ENCODE results near the gene DRC1.

Gene DRC1

DNA sequence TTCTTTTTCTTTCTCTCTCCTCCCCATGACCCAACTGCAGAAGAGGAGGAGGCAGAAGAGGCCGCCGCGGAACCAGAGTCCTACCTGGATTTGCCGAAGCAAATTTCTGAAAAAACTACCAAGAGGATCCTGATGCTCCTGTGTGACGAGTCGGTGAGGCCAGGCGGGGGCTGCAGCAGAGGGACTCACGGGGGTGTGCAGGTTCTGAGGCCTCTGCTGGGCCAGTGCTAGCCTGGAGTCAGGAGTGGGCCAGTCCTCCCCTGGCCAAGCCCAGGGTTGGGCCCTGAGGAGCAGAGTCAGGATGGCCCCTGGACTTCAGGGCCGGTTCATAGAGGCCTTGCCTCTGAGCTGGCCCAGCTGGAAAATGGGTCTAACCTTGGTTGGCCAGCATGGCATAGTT lies 46.9 kb downstream of the DRC1 start:
- no peak for DNase-seq (ENCODE audit: low read depth)

DNA sequence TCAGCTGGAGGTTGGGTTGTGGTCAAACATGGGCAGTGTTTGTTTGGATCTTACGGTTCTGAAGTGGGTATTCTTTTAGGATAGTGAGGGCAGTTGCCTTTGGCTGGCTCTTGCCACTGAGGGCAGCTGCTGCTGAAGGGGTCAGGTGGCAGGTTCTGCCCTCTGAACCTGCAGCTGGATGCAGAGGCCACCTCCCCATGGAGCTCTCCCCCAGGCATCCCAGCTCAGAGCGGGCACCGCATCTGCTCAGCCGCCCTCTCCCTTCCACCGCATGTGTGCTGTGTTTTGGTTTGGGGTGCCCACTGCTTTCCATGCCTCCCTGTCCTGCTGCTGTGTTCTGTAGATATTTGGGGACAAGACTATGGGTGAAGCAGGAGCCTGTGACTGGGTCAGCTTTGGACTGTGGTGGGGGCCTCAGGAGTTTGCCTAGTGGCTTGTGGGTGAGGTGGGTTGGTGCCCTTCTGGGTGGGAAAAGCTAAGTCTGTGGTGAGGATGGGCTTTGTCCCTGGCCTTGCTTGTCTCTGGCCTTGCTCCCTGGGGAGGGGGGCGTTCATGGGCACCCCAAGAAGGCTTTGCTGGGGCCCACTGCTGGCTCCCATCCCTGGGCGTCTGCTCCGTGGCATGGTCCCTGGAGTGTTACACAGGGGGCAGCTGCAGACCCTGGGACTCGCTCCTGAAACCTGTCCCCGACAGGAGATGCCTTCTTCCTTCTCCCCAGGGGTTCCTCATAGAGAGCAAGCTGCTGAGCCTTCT lies 47.7 kb downstream of the DRC1 start:
- no peak for DNase-seq (ENCODE audit: low read depth)

GRCh38 chr2:26450031-26450635 lies 48.4 kb downstream of the DRC1 start:
- DNase-seq (ENCODE audit: low read depth): no peak

DNA sequence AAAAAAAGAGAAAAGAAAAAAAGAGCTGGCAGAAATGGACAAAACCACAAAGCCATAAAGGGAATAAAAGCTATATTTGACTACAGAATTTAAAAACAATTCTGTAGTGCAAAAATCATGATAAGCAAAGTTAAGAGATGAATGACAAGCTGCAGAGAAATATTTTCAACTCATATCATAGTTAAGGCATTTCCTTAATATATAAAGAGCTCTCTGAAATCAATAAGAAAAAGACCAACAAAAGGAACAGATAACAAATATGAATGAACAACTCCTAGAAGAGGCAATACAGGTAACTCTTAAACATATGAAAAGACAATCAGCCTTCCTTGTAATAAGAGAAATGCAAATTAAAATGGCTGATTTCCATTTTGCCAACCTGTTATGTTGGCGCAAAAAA lies 50.0 kb downstream of the DRC1 start:
- DNase-seq (ENCODE audit: low read depth): no peak

GRCh38 chr2:26453421-26454329 lies 52.0 kb downstream of the DRC1 start:
- DNase-seq (ENCODE audit: low read depth): no peak

DNA sequence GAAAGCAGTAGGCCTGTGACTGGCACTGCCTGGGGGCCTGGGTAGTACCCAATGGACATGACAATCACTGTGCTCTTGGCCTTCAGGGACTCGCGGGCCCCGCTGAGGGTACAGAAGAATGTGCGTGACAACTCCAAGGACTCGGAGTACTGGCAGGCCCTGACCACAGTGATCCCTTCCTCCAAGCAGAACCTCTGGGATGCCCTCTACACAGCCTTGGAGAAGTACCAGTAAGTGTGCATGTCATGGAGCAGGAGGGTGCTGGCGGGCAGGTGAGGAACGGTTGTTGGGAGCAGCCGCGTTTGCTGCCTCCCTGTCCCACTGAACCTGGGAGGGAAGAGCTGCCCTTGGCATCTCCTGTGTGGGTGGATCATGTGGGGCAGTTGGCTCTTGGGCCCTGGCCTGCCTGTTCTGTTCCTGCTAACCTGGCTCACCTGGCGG lies 52.9 kb downstream of the DRC1 start:
- DNase-seq (ENCODE audit: low read depth): no peak

- DNase-seq (ENCODE audit: low read depth): no peak
Measured at GRCh38 chr2:26455037-26455669, 53.4 kb downstream of the DRC1 start.

DNA sequence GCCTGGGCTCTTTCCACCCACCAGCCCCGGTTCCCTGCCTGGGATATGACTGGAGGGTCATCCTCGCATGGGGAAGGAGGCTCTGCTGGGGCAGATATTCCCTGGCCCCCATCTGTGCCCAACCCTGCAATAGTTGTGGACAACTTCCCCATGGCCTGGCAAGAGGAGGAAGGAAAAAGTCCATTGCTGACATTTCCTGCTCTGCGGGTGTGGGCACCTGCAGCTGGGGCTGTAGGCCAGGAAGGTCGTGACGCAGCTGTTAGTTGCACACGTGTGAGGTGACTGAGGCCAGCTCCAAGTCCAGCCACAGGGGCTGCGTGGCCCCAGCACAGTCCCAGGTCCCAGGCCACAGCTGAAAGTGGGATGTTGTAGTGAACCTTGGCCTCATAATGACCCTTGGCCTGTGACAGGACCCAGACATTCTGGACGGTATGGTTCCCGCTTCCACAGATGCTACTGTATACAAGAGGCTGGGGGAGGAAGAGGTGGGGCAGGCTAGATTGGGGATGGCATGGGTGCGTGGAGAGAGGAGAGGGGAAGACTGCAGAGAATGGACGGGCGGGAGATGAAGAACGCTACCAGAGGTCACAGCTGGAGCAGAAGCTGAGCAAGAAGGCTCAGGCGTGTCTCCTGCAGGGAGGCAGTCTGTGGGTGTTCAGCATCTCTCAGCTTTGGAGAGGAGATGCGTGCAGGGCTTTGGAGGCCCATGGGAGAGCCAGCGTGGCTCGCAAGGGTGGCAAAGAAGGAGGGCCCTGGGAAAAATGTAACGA lies 54.1 kb downstream of the DRC1 start:
- no peak for DNase-seq (ENCODE audit: low read depth)

GRCh38 chr2:26456440-26457250 lies 54.9 kb downstream of the DRC1 start:
- DNase-seq (ENCODE audit: low read depth): no peak

GRCh38 chr2:26457251-26457666 lies 55.5 kb downstream of the DRC1 start:
- no peak for DNase-seq (ENCODE audit: low read depth)

DNA sequence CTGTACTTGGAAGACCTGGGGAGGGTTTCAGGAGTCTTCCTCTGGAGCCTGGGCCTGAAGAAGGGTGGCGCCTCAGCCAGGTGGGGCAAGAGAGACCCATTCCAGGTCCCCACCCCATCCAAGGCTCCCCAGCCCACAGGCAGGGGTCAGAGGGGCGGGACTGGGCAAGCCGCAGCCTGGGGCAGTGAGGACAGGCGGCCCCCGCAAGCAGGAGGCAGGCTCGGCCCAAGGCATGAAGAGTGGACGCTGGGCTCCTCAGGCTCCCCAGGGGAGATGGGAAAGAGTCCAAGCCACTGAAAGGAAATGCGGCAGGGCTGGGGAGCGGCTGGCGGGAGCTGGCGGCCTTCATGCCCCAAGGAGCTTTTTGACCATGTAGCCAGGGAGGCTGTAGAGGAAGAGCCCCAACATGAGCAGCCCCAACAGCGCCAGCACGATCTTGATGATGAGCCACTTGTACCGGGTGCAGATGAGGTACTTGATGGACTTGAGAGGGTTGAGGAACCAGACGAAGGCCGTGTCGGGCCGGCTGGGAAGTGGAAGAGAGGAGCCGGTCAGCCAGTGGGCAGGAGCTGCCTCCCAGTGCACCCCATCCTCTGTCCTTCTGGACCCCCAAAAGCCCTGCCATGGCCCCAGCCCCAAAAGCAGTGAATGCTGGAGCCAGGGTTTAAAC lies 56.1 kb downstream of the DRC1 start:
- DNase-seq (ENCODE audit: low read depth): no peak

DNA sequence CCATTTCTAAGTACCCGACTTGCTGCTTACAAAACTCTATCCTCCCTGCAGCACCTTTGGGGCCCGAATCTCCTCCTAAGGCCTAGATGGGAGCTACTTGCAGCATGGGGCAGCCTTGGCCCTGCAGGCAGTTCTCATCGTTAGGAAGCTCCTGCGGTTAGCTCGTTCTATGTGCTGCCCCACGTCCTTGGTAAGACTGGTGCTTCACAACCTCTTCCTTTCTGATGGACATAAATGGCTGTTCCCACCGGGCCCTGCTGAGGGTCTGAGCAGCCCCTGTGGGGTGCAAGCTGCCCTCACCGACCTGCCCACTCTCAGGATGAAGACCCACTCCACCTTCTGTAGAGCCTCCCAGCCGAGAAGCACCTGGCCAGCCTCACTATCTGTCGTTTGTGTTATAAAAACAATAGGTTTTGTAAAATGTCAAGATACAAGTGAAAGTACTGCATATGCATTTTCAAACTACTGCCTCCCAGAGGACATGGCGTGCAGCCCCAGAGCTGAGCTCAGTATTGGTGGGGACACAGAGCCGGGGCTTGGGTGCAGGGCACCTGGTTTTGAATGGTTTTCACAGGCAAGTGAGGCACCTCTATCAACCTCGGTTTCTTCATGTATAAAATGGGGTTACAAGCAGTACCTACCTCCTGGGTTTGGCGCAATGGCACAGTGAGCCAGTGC lies 56.8 kb downstream of the DRC1 start:
- DNase-seq (ENCODE audit: low read depth): no peak

DNA sequence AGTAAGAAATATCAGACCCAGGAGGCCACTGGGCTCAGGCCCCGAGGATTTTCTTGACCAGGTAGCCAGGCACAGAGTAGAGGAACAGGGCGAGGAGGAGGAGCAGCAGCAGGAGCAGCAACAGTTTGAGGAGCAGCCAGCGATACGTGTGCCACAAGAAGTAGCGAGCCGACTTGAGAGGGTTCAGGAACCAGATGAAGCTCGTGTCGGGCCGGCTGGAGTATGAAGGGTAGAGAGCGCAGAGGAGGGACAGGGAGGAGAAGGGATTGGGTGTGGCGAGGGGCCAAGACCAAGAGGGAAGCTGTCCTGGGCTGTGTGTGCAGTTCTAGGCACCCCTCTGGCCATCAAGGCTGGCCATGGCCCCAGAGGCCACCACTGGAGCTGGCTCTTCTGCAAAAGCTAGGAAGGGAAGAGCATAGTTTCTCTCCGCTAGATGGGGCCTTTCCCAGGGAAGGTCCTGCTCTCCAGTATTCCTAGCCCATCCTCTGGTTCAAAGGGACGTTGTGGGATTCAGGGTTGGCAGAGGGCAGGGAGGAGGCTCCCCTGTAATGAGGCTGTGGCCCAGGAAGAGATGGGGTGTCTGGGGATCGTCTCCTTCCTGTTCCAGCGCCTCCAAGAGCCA lies 58.4 kb downstream of the DRC1 start:
- no peak for DNase-seq (ENCODE audit: low read depth)

DNA sequence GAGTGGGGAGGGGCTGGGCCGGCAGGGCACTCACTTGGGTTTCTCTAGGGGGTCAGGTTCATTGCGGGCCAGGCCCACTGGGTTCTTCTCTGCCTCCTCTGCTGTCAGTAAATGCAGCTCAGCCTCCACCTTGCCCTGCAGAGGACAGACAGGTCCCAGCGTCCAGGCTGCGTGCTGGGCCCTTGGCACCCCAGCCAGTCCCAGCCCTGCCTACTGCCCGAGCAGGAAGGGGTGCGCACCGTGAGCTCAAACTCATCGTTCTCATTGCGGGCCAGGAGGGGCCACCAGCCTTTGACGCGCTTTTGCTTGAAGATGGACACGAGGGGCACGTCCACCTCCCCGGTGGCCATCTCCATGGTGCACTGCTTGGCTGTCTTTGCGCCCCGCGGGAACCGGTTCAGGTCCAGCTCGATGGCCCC lies 58.9 kb downstream of the DRC1 start:
- DNase-seq (ENCODE audit: low read depth): no peak

- no peak for DNase-seq (ENCODE audit: low read depth)
Measured at GRCh38 chr2:26461601-26462023, 59.9 kb downstream of the DRC1 start.

DNA sequence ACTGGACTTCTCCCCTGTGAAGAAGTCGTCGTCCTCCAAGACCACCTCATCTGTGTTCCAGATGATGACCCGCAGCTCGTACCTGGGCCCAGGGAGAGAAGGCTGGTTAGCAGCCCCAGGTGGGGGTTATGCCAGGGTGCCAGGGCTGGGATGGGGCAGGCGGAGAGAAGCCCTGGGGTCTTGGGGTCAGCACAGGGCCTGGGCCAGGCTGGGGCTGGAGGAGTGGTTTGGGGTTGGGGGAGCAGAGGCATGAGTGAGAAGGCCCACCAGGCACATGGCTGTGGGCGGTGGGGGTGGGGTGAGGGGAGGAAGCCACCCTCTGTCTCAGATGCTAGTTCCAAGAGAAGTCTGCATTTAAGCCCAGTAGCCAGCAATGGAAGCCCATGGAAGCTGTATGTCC lies 60.4 kb downstream of the DRC1 start:
- DNase-seq (ENCODE audit: low read depth): no peak

DNA sequence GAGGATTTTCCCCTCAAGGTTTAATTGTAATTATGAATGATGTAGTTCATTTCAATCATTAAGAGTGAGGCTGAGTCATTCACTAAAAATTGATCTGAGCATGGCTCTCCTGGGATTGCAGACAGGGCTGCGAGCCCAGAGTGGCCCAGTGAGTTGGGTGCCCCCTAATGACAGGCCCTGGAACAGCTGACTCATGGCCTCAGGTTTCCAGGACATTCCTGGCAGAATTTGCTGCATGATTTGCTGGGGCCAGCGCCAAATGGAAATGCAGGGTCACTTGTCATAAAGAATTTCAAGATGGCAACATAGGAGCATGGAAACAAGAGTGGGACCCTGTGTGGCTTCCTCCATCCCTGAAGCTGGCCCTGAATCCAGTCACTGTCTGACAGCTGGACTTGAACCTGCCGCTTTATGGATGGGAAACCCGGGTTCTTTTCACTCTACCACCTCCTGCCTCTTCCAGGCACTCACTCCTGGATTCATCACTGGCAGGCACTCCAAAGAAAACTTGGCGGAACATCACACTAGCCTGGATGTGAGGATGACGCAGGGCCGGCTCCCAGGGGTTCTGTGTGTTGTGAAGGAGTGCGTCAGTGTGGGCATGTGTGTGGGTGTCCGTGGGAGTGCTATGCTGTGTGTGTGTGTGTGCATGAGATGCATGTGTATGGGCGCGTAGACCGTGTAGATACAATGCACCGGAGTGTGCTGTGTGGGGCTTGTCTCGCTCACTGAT lies 61.0 kb downstream of the DRC1 start:
- DNase-seq (ENCODE audit: low read depth): no peak

All from CMK (cell line).